ENCODE data around the gene PRIM2. TPM values are rescaled to one million over a fixed set of nuclear protein-coding genes. Genes with fewer than 3 reads are reported as not detected.
"Not testable (repeated sequence)": the region's sequence is repeated elsewhere in the genome, so short reads cannot be mapped to it uniquely, and the experiment has no call there.

The PRIM2 gene
- total RNA-seq, 1 donor from 2014 or later: 38.0 TPM

- DNase-seq (ENCODE audit: low spot score); H3K27ac Mint-ChIP-seq; H3K9me3 Mint-ChIP-seq; H3K4me1 Mint-ChIP-seq (ENCODE audit: low read depth); H3K36me3 Mint-ChIP-seq (ENCODE audit: low read depth); intact Hi-C loops (cut with micrococcal nuclease); H3K4me3 Mint-ChIP-seq; H3K27me3 Mint-ChIP-seq (ENCODE audit: insufficient read depth): not testable (repeated sequence)
Observed at GRCh38 chr6:57572119-57572518, 254.7 kb downstream of the PRIM2 start.

GRCh38 chr6:57572844-57573243 lies 255.4 kb downstream of the PRIM2 start:
- H3K4me3 Mint-ChIP-seq; DNase-seq (ENCODE audit: low spot score); intact Hi-C loops (cut with micrococcal nuclease); H3K36me3 Mint-ChIP-seq (ENCODE audit: low read depth); H3K27me3 Mint-ChIP-seq (ENCODE audit: insufficient read depth); H3K27ac Mint-ChIP-seq; H3K9me3 Mint-ChIP-seq; H3K4me1 Mint-ChIP-seq (ENCODE audit: low read depth): not testable (repeated sequence)

- DNase-seq (ENCODE audit: low spot score); H3K9me3 Mint-ChIP-seq; H3K36me3 Mint-ChIP-seq (ENCODE audit: low read depth); intact Hi-C loops (cut with micrococcal nuclease); H3K27me3 Mint-ChIP-seq (ENCODE audit: insufficient read depth); H3K4me1 Mint-ChIP-seq (ENCODE audit: low read depth); H3K4me3 Mint-ChIP-seq; H3K27ac Mint-ChIP-seq: not testable (repeated sequence)
Observed at GRCh38 chr6:57577023-57577422, 259.6 kb downstream of the PRIM2 start.

- H3K4me1 Mint-ChIP-seq (ENCODE audit: low read depth); H3K9me3 Mint-ChIP-seq; H3K36me3 Mint-ChIP-seq (ENCODE audit: low read depth); H3K27ac Mint-ChIP-seq; H3K4me3 Mint-ChIP-seq; intact Hi-C loops (cut with micrococcal nuclease); H3K27me3 Mint-ChIP-seq (ENCODE audit: insufficient read depth); DNase-seq (ENCODE audit: low spot score): not testable (repeated sequence)
Observed at GRCh38 chr6:57579489-57579888, 262.1 kb downstream of the PRIM2 start.

GRCh38 chr6:57581586-57581985 lies 264.2 kb downstream of the PRIM2 start:
- H3K4me1 Mint-ChIP-seq (ENCODE audit: low read depth); DNase-seq (ENCODE audit: low spot score); H3K27ac Mint-ChIP-seq; H3K9me3 Mint-ChIP-seq; H3K36me3 Mint-ChIP-seq (ENCODE audit: low read depth); H3K27me3 Mint-ChIP-seq (ENCODE audit: insufficient read depth); H3K4me3 Mint-ChIP-seq; intact Hi-C loops (cut with micrococcal nuclease): not testable (repeated sequence)

GRCh38 chr6:57601105-57601504 lies 283.7 kb downstream of the PRIM2 start:
- DNase-seq (ENCODE audit: low spot score); H3K36me3 Mint-ChIP-seq (ENCODE audit: low read depth); H3K27me3 Mint-ChIP-seq (ENCODE audit: insufficient read depth); H3K9me3 Mint-ChIP-seq; H3K27ac Mint-ChIP-seq; intact Hi-C loops (cut with micrococcal nuclease); H3K4me3 Mint-ChIP-seq; H3K4me1 Mint-ChIP-seq (ENCODE audit: low read depth): not testable (repeated sequence)

GRCh38 chr6:57605303-57605702 lies 287.9 kb downstream of the PRIM2 start:
- intact Hi-C loops (cut with micrococcal nuclease); DNase-seq (ENCODE audit: low spot score); H3K9me3 Mint-ChIP-seq; H3K27ac Mint-ChIP-seq; H3K4me1 Mint-ChIP-seq (ENCODE audit: low read depth); H3K27me3 Mint-ChIP-seq (ENCODE audit: insufficient read depth); H3K4me3 Mint-ChIP-seq: not testable (repeated sequence)
- peaks cover 14% of the 10 kb centered on the region for H3K36me3 Mint-ChIP-seq (ENCODE audit: low read depth)

- H3K4me3 Mint-ChIP-seq; DNase-seq (ENCODE audit: low spot score); H3K4me1 Mint-ChIP-seq (ENCODE audit: low read depth); H3K27me3 Mint-ChIP-seq (ENCODE audit: insufficient read depth); H3K9me3 Mint-ChIP-seq; intact Hi-C loops (cut with micrococcal nuclease); H3K27ac Mint-ChIP-seq: not testable (repeated sequence)
- peaks cover 14% of the 10 kb centered on the region for H3K36me3 Mint-ChIP-seq (ENCODE audit: low read depth)
Observed at GRCh38 chr6:57606331-57606730, 288.9 kb downstream of the PRIM2 start.

GRCh38 chr6:57610612-57611011 lies 293.2 kb downstream of the PRIM2 start:
- H3K27me3 Mint-ChIP-seq (ENCODE audit: insufficient read depth); H3K4me1 Mint-ChIP-seq (ENCODE audit: low read depth); H3K9me3 Mint-ChIP-seq; H3K36me3 Mint-ChIP-seq (ENCODE audit: low read depth); H3K4me3 Mint-ChIP-seq; intact Hi-C loops (cut with micrococcal nuclease); DNase-seq (ENCODE audit: low spot score); H3K27ac Mint-ChIP-seq: not testable (repeated sequence)

- H3K9me3 Mint-ChIP-seq; H3K36me3 Mint-ChIP-seq (ENCODE audit: low read depth); H3K27ac Mint-ChIP-seq; H3K4me3 Mint-ChIP-seq; intact Hi-C loops (cut with micrococcal nuclease); DNase-seq (ENCODE audit: low spot score); H3K27me3 Mint-ChIP-seq (ENCODE audit: insufficient read depth); H3K4me1 Mint-ChIP-seq (ENCODE audit: low read depth): not testable (repeated sequence)
Observed at GRCh38 chr6:57618959-57619358, 301.5 kb downstream of the PRIM2 start.

GRCh38 chr6:57631773-57632172 lies 314.3 kb downstream of the PRIM2 start:
- H3K4me1 Mint-ChIP-seq (ENCODE audit: low read depth); DNase-seq (ENCODE audit: low spot score); H3K9me3 Mint-ChIP-seq; H3K27me3 Mint-ChIP-seq (ENCODE audit: insufficient read depth); H3K4me3 Mint-ChIP-seq; H3K27ac Mint-ChIP-seq; H3K36me3 Mint-ChIP-seq (ENCODE audit: low read depth); intact Hi-C loops (cut with micrococcal nuclease): not testable (repeated sequence)

- H3K4me1 Mint-ChIP-seq (ENCODE audit: low read depth); H3K27ac Mint-ChIP-seq; H3K27me3 Mint-ChIP-seq (ENCODE audit: insufficient read depth); intact Hi-C loops (cut with micrococcal nuclease); H3K36me3 Mint-ChIP-seq (ENCODE audit: low read depth); DNase-seq (ENCODE audit: low spot score); H3K4me3 Mint-ChIP-seq; H3K9me3 Mint-ChIP-seq: not testable (repeated sequence)
Observed at GRCh38 chr6:57658526-57658925, 341.1 kb downstream of the PRIM2 start.

GRCh38 chr6:57659794-57660193 lies 342.4 kb downstream of the PRIM2 start:
- H3K36me3 Mint-ChIP-seq (ENCODE audit: low read depth); H3K4me1 Mint-ChIP-seq (ENCODE audit: low read depth); H3K9me3 Mint-ChIP-seq; H3K27ac Mint-ChIP-seq; H3K4me3 Mint-ChIP-seq; DNase-seq (ENCODE audit: low spot score); H3K27me3 Mint-ChIP-seq (ENCODE audit: insufficient read depth); intact Hi-C loops (cut with micrococcal nuclease): not testable (repeated sequence)

- H3K9me3 Mint-ChIP-seq; H3K36me3 Mint-ChIP-seq (ENCODE audit: low read depth); DNase-seq (ENCODE audit: low spot score); H3K4me1 Mint-ChIP-seq (ENCODE audit: low read depth); H3K27ac Mint-ChIP-seq; intact Hi-C loops (cut with micrococcal nuclease); H3K4me3 Mint-ChIP-seq; H3K27me3 Mint-ChIP-seq (ENCODE audit: insufficient read depth): not testable (repeated sequence)
Observed at GRCh38 chr6:57660940-57661339, 343.5 kb downstream of the PRIM2 start.

Data from activated T-helper 1 cell treated with anti-CD3 and anti-CD28 coated beads, Interleukin-12 subunit alpha, Interleukin-12 subunit beta, Interleukin-2, Interleukin-4 antibody, amounts not matched to agents 30 ng/mL and 10 ng/mL and 1 ng/mL, durations not matched to agents 14 hours and 24 hours and 36 hours (primary cell).